Vagina (tissue), 2 donors: ENCODE data around the gene FGF12. TPM values are rescaled to one million over a fixed set of nuclear protein-coding genes. Genes with fewer than 3 reads are reported as not detected.

Experiments used
- DNase-seq, 2 donors: peaks; one replicate each; pipeline ENCODE4 v3.0.0-alpha.2; 2017; ENCODE audit errors: extremely low spot score in 2 of 2
- H3K27ac ChIP-seq: fragments of 200-600 bp; sonication (generic); one replicate; pipeline ENCODE4 v1.5.1; 2019
- H3K27me3 ChIP-seq: fragments of 200-600 bp; sonication (generic); one replicate; pipeline ENCODE4 v1.5.1; 2019
- H3K36me3 ChIP-seq, 2 donors: fragments of 200-600 bp; sonication (generic); one replicate each; pipeline ENCODE4 v1.5.1; 2017 to 2019
- H3K4me1 ChIP-seq: fragments of 200-600 bp; sonication (generic); one replicate; pipeline ENCODE4 v1.5.1; 2019
- H3K4me3 ChIP-seq, 2 donors: fragments of 200-600 bp; sonication (generic); 1 replicate in 1 of 2; 2 replicates in 1 of 2; pipeline ENCODE4 v1.5.1; 2016 to 2019
- H3K9me3 ChIP-seq: fragments of 200-600 bp; sonication (generic); one replicate; pipeline ENCODE4 v1.5.1; 2019
- CTCF ChIP-seq, 3 experiments: fragments of 450-650 bp in 2 of 3; fragments of 200-600 bp in 1 of 3; sonication (generic) in 1 of 3; IDR thresholded peaks; one replicate each; pipeline ENCODE4 v1.5.1; 2017 to 2019; ENCODE audit warnings: antibody characterized with exemption in 3 of 3, mild to moderate bottlenecking in 2 of 3, moderate library complexity in 2 of 3
- POLR2A ChIP-seq, 2 donors: fragments of 450-650 bp; IDR thresholded peaks; one replicate each; pipeline ENCODE4 v1.6.1; 2017; ENCODE audit warnings: antibody characterized with exemption in 2 of 2, mild to moderate bottlenecking in 2 of 2, moderate library complexity in 2 of 2
- POLR2AphosphoS5 ChIP-seq, 2 donors: sonication (generic); formaldehyde crosslinking; IDR thresholded peaks; one replicate each; pipeline ENCODE4 v1.9.0; 2017; ENCODE audit warnings: antibody characterized with exemption in 2 of 2, mild to moderate bottlenecking in 2 of 2, low read depth in 1 of 2; ENCODE audit not compliant: insufficient read depth in 1 of 2
- intact Hi-C: fragments of 100-400 bp; cut with DNase I; formaldehyde crosslinking; loops from one replicate; pipeline ENCODE4 v1.15.1; 2023
- total RNA-seq: library from RNA; depleted of rRNA; stranded (reverse); fragments of >200 nt; gene quantifications from one replicate; pipeline ENCODE4 v1.2.3, GENCODE V29; 2016

The FGF12 gene
- total RNA-seq, 1 donor from 2014 or later = 1.5 TPM

- Histone ChIP-seq H3K27me3 (no peaks in the 10 kb centered on the region), H3K27ac (no peak overlapping the region), H3K36me3 (no peaks in the 10 kb centered on the region), H3K4me3 (no peak overlapping the region), H3K9me3 (no peaks in the 10 kb centered on the region), H3K4me1 (no peaks in the 10 kb centered on the region)
- no peak for DNase-seq
- intact Hi-C loops = no loop called here
- no peak for TF ChIP-seq CTCF (IDR thresholded peaks at IDR 0.05)
- TF ChIP-seq POLR2A (IDR thresholded peaks at IDR 0.05) = no peak
- no peak for TF ChIP-seq POLR2AphosphoS5 (IDR thresholded peaks at IDR 0.05; ENCODE audit: insufficient read depth in 1 of 2, low read depth in 1 of 2)
Observed at GRCh38 chr3:192183109-192183508, 544.2 kb downstream of the FGF12 start.

- no peaks in the 10 kb centered on the region for H3K36me3 ChIP-seq
- intact Hi-C loops = no loop called here
- H3K4me1 ChIP-seq = no peaks in the 10 kb centered on the region
- TF ChIP-seq POLR2AphosphoS5 (IDR thresholded peaks at IDR 0.05; ENCODE audit: insufficient read depth in 1 of 2, low read depth in 1 of 2) (no peak), POLR2A (IDR thresholded peaks at IDR 0.05) (no peak), CTCF (IDR thresholded peaks at IDR 0.05) (no peak)
- no peaks in the 10 kb centered on the region for H3K27me3 ChIP-seq
- H3K4me3 ChIP-seq = no peak overlapping the region
- H3K27ac ChIP-seq = no peak overlapping the region
- DNase-seq = no peak
- H3K9me3 ChIP-seq = no peaks in the 10 kb centered on the region
Observed at GRCh38 chr3:192181151-192181550, 546.2 kb downstream of the FGF12 start.

GRCh38 chr3:192177383-192177782 is 550.0 kb downstream of the FGF12 start:
- Histone ChIP-seq H3K4me1 (no peaks in the 10 kb centered on the region), H3K27ac (no peak overlapping the region), H3K4me3 (no peak overlapping the region), H3K27me3 (no peaks in the 10 kb centered on the region), H3K36me3 (no peaks in the 10 kb centered on the region), H3K9me3 (no peaks in the 10 kb centered on the region)
- intact Hi-C loops = no loop called here
- no peak for TF ChIP-seq CTCF (IDR thresholded peaks at IDR 0.05)
- no peak for TF ChIP-seq POLR2AphosphoS5 (IDR thresholded peaks at IDR 0.05; ENCODE audit: insufficient read depth in 1 of 2, low read depth in 1 of 2)
- no peak for DNase-seq

GRCh38 chr3:192174283-192174682 is 553.1 kb downstream of the FGF12 start:
- intact Hi-C loops = no loop called here
- H3K27me3 ChIP-seq = no peaks in the 10 kb centered on the region
- no peak overlapping the region for H3K27ac ChIP-seq
- DNase-seq = no peak
- no peak for TF ChIP-seq POLR2AphosphoS5 (IDR thresholded peaks at IDR 0.05; ENCODE audit: insufficient read depth in 1 of 2, low read depth in 1 of 2)
- TF ChIP-seq POLR2A (IDR thresholded peaks at IDR 0.05) = no peak
- no peak for TF ChIP-seq CTCF (IDR thresholded peaks at IDR 0.05)
- no peaks in the 10 kb centered on the region for H3K4me1 ChIP-seq
- H3K36me3 ChIP-seq = no peaks in the 10 kb centered on the region
- H3K4me3 ChIP-seq = no peak overlapping the region
- H3K9me3 ChIP-seq = no peaks in the 10 kb centered on the region

- Histone ChIP-seq H3K36me3 (no peaks in the 10 kb centered on the region), H3K27me3 (no peaks in the 10 kb centered on the region), H3K4me3 (no peak overlapping the region), H3K9me3 (no peaks in the 10 kb centered on the region), H3K27ac (no peak overlapping the region), H3K4me1 (no peaks in the 10 kb centered on the region)
- no peak for DNase-seq
- intact Hi-C loops = no loop called here
- no peak for TF ChIP-seq POLR2A (IDR thresholded peaks at IDR 0.05)
- TF ChIP-seq CTCF (IDR thresholded peaks at IDR 0.05) = no peak
- no peak for TF ChIP-seq POLR2AphosphoS5 (IDR thresholded peaks at IDR 0.05; ENCODE audit: insufficient read depth in 1 of 2, low read depth in 1 of 2)
Observed at GRCh38 chr3:192171213-192171612, 556.1 kb downstream of the FGF12 start.
